HG03095 (cell line): ENCODE data around the gene PCYT1B.

ENCODE experiments used
- ATAC-seq: cut with Tn5 transposase; IDR thresholded peaks from one replicate; pipeline ENCODE4 v1.9.1; 2021; ENCODE audit warnings: moderate library complexity; ENCODE audit not compliant: unreplicated experiment

Gene PCYT1B

DNA sequence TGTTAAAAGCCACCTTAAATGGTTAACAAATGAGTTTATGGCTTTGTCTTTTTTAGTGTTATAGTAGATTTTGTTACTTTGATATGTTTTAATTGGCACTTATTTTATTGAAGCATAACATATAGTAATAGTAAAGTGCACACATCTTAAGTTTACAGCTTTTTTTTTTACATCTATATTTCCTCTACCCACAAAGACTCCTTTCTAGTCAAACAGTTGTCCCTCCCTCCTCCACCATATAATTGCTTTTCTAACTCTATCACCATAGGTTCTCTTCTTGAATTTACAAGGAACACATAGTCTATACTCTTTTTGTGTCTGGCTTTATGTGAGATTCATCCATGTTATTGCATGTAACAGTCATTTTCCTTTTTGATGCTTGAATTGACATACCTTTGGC, 110.6 kb downstream of the PCYT1B start:
- ATAC-seq, result no peak

DNA sequence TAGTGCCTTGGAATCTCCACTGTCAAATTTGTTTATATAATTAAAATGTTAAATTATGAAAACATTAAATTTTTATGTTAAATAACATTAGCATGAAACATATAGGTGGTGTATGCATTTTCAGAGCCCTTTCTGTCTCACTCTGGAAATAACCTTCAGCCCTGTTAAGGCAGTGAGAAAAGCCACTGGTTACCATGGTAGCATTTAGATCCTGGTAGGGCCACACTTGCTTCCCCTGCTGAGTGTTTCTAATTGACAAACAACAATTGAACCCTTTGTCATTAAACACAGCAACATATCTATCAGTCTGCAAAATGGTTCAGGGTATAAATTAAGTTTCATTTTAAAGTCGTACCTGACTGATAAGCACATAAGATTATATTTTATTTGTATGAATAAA, 118.5 kb downstream of the PCYT1B start:
- ATAC-seq, result no peak

DNA sequence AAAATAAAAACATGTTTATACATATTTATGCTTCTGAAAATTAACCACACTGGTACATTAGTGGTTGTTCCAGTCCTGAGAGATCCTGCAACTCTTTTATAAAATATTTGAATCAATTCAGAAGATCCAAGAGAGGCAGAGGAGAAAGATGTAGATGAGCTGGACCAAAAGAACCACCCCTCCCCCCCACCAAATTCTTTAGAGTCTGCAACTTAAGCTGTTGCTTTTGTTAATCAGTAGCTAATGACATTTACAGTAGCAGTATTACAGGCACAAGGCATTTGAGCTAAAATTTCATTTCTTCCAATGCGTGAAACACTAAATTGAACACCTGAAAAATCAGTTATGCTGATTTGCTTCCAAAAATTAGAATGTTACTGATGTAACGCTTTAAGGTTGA, 120.5 kb downstream of the PCYT1B start:
- no peak for ATAC-seq

DNA sequence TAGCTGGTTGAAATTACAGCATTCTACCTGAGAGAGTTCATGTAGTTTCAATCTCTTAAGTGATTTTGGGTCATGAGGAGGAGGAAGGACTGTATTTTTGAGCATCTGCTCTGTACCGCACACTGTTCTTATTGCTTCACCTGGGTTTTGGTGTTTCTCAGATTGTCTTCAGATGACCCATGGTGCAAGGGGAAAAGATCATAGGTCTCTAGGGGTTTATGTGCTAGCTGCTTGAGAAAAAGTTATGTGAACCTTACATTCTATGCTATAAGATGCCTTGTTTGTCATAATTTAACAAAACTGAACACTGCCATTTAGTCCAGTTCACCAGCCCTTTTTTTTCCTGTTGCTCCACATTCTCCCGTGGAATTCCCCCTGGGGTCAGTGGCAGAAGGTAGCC, 121.7 kb downstream of the PCYT1B start:
- no peak for ATAC-seq

DNA sequence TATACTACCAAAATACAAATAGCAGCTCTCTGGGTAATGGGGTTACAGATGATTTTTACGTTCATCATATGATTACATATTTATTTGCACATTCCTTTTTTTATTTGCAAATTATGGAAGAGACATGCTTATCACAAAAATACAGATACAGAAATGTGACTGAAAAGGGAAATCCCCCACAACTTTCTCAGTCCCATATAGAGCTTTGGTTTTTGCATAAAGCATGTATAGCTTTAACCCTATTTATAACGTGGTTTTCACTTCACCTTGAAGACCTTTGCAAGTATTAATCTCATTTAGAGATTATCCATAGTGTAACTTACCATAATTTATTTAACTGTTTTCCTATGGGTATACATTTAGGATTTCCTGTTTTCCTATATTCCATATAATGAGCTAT, 126.7 kb downstream of the PCYT1B start:
- no peak for ATAC-seq

DNA sequence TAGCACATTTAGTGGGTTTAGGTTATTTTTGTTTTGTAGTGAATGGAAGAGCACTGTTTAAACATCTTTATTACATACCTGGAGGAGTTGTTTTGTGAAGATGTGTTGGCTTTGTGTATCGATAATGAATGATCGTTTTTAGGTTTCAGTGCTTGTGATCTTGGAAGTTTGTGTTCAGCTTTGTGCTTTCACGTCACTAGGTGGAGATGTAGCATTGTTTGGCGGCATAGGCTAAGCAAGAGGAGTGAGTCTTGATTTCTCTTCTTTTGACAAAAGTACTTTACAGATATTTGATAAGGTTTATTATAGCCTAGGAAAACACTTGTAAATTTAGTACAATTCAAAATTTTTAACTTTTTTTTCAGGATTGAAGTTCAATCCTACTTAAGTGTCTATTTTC, 131.7 kb downstream of the PCYT1B start:
- ATAC-seq, result no peak

DNA sequence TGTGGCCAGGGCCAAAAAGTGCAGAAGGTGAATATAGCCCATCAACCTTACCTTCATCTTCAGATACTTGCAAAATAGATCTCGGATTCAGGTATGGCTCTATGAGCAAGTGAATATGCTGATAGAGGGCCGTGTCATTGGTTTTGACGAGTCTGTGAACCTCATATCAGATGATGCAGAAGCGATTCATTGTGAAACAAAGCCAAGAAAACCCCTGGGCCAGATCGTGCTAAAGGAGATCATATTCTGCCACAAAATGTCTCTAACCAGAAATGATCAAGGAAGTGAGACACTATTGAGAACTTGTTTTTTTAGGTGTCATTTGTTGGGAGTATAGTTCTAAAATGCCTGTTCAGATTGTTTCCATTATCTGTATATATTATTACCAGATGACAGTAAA, 133.7 kb downstream of the PCYT1B start:
- ATAC-seq, result peak; percentile 97

DNA sequence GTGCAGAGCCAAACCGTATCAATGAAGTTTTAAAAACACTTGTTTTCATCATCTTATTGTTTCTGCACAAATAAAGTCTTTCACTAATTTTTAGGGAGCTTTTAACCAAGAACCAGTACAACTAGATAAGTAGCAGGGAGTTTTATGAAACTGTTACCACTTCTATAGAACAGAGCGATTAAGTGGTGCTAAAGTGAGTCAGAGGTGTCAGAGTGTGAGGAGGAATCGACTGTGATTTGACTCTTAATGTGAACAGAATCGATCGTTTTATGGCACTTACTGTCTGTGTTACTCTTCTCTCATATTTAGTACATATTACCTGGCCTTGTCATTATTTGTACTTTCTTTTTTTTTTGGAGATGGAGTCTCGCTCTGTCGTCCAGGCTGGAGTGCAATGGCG, 138.8 kb downstream of the PCYT1B start:
- no peak for ATAC-seq
